K562 (cell line): ENCODE data around the gene SLC7A4. TPM values are rescaled to one million over a fixed set of nuclear protein-coding genes. Genes with fewer than 3 reads are reported as not detected.
A peak's percentile ranks its signal among the peaks of the same experiment; 100 is the strongest.

Experiments
- BACH1 ChIP-seq: fragments of 200-800 bp; sonication (Bioruptor generic); IDR thresholded peaks from 2 replicates; pipeline ENCODE4 v1.6.1; 2016; ENCODE audit warnings: missing genetic modification characterization, missing compliant biosample characterization
- BRD4 ChIP-seq: fragments of 200-600 bp; sonication (generic); IDR thresholded peaks from 2 replicates; pipeline ENCODE4 v1.6.1; 2017; ENCODE audit warnings: inconsistent platforms
- CHD4 ChIP-seq: fragments of 200-600 bp; sonication (generic); IDR thresholded peaks from 3 replicates; pipeline ENCODE4 v1.6.1; 2012; ENCODE audit warnings: low read depth, mild to moderate bottlenecking, mixed read lengths, low read length, inconsistent platforms; ENCODE audit not compliant: insufficient read depth, insufficient replicate concordance, poor library complexity, severe bottlenecking
- E2F4 ChIP-seq: sonication (generic); formaldehyde crosslinking; IDR thresholded peaks from 2 replicates; pipeline ENCODE4 v1.8.0; 2022; ENCODE audit warnings: mild to moderate bottlenecking, low read depth, missing genetic modification reagents
- GTF2B ChIP-seq: IDR thresholded peaks from 2 replicates; pipeline ENCODE4 v1.6.1; 2011; ENCODE audit not compliant: insufficient read length; ENCODE audit errors: extremely low read depth
- HDAC6 ChIP-seq: IDR thresholded peaks from 2 replicates; pipeline ENCODE4 v1.6.1; 2012; ENCODE audit warnings: low read depth, mild to moderate bottlenecking, control low read depth, inconsistent platforms, low read length, moderate library complexity
- HDGF ChIP-seq: fragments of 450-650 bp; IDR thresholded peaks from 2 replicates; pipeline ENCODE4 v1.6.1; 2016
- NFIC ChIP-seq: fragments of 450-650 bp; IDR thresholded peaks from 2 replicates; pipeline ENCODE4 v1.6.1; 2017; ENCODE audit warnings: mild to moderate bottlenecking, inconsistent platforms
- PURB ChIP-seq: sonication (generic); formaldehyde crosslinking; IDR thresholded peaks from 2 replicates; pipeline ENCODE4 v1.9.0; 2021; ENCODE audit warnings: low read depth, mild to moderate bottlenecking, missing genetic modification reagents
- RAD51 ChIP-seq: fragments of 450-650 bp; IDR thresholded peaks from 2 replicates; pipeline ENCODE4 v1.7.1; 2016; ENCODE audit warnings: low read depth, mild to moderate bottlenecking, borderline replicate concordance
- SAP30 ChIP-seq: fragments of 200-600 bp; sonication (generic); IDR thresholded peaks from 2 replicates; pipeline ENCODE4 v1.6.1; 2012; ENCODE audit warnings: borderline replicate concordance, low read depth, mild to moderate bottlenecking, moderate library complexity, low read length, control low read depth, inconsistent platforms; ENCODE audit not compliant: insufficient read depth, poor library complexity, severe bottlenecking
- SNRNP70 ChIP-seq: fragments of 200-400 bp; formaldehyde crosslinking; optimal IDR thresholded peaks from 2 replicates; pipeline ENCODE3; 2017; ENCODE audit warnings: low read depth, low read length
- SRSF7 ChIP-seq: fragments of 200-400 bp; formaldehyde crosslinking; optimal IDR thresholded peaks from 2 replicates; pipeline ENCODE3; 2017; ENCODE audit warnings: mild to moderate bottlenecking, low read depth, low read length
- TAF9B ChIP-seq: fragments of 450-650 bp; IDR thresholded peaks from 2 replicates; pipeline ENCODE4 v1.6.1; 2018; ENCODE audit warnings: mild to moderate bottlenecking; ENCODE audit not compliant: partially characterized antibody
- TCF15 ChIP-seq: fragments of 250-450 bp; sonication (Bioruptor Pico); IDR thresholded peaks from 2 replicates; pipeline ENCODE4 v1.8.0; 2022; ENCODE audit warnings: moderate library complexity, mild to moderate bottlenecking, inconsistent platforms
- YY1 ChIP-seq, 3 experiments: IDR thresholded peaks; 2 replicates each; pipeline ENCODE4 v1.6.1; 2011; ENCODE audit warnings: low read length in 2 of 3, mild to moderate bottlenecking in 2 of 3, moderate library complexity in 2 of 3, borderline replicate concordance in 1 of 3, control low read depth in 1 of 3, low read depth in 1 of 3; ENCODE audit not compliant: insufficient read depth in 3 of 3, insufficient replicate concordance in 2 of 3, control insufficient read depth in 1 of 3, insufficient read length in 1 of 3; ENCODE audit errors: extremely low read depth in 1 of 3
- ZNF274 ChIP-seq: IDR thresholded peaks from 2 replicates; pipeline ENCODE4 v1.6.1; 2011; ENCODE audit warnings: low read depth, mild to moderate bottlenecking, low read length, moderate library complexity, borderline replicate concordance
- ZNF3 ChIP-seq: fragments of 250-450 bp; sonication (Bioruptor Pico); IDR thresholded peaks from 2 replicates; pipeline ENCODE4 v1.5.0; 2021; ENCODE audit warnings: mild to moderate bottlenecking, moderate library complexity
- polyA plus RNA-seq, 8 experiments: library from polyadenylated mRNA; depleted of rRNA in 4 of 8; stranded (reverse) in 5 of 8; unstranded in 3 of 8; fragments of >200 nt; fragmentation: Nextera tagmentation in 2 of 8; fragmentation: Illumina TruSeq in 1 of 8; extraction: Ambion mirVana in 2 of 8; extraction: Trizol in 1 of 8; gene quantifications; 2 replicates each; pipeline versions ENCODE4 v1.2.1 to v1.2.3, GENCODE V29; 2011 to 2014; ENCODE audit warnings: inconsistent platforms in 1 of 8, missing spikeins in 1 of 8
- total RNA-seq, 7 experiments: library from RNA; depleted of rRNA in 6 of 7; stranded (reverse); fragments of >200 nt in 6 of 7; fragmentation: Illumina TruSeq in 2 of 7; extraction: Trizol in 2 of 7; gene quantifications; 2 replicates each; pipeline versions ENCODE4 v1.2.1 to v1.2.3, GENCODE V29; 2011 to 2021; ENCODE audit warnings: low replicate concordance in 1 of 7
- TF ChIP-seq, protein P1 (sequence below): fragments of 250-450 bp; sonication (Bioruptor Pico); IDR thresholded peaks from 2 replicates; pipeline ENCODE4 v1.9.0; 2021; ENCODE audit warnings: mild to moderate bottlenecking
- TF ChIP-seq, protein P2 (sequence below): fragments of 450-650 bp; IDR thresholded peaks from 2 replicates; pipeline ENCODE4 v1.6.1; 2016; ENCODE audit warnings: antibody characterized with exemption
- TF ChIP-seq, protein P3 (sequence below), 2 experiments: IDR thresholded peaks; 2 replicates each; pipeline ENCODE4 v1.6.1; 2012; ENCODE audit warnings: improper control_type of control experiment in 2 of 2, low read depth in 2 of 2, low read length in 2 of 2, borderline replicate concordance in 1 of 2

SLC7A4 gene
- total and polyA plus RNA-seq, 9 of the 15 experiments (the other 6 are each of a cell fraction or from before 2014, with no cell fraction given) = not detected

- TF ChIP-seq GTF2B = no peak
- TF ChIP-seq SRSF7 = no peak
- no peak for TF ChIP-seq SAP30
- TF ChIP-seq BACH1 (tag) = no peak
- TF ChIP-seq NFIC = no peak
- TF ChIP-seq YY1 (IDR thresholded peaks at IDR 0.05; ENCODE audit: borderline replicate concordance in 1 of 3, control insufficient read depth in 1 of 3, extremely low read depth in 1 of 3, insufficient read depth in 3 of 3, insufficient read length in 1 of 3, insufficient replicate concordance in 2 of 3, low read depth in 1 of 3, low read length in 2 of 3) = peak in 1 of 3 experiments; percentile 7
- TF ChIP-seq SNRNP70 = no peak
- TF ChIP-seq ZNF3 (CRISPR knock-in tag) = no peak
- TF ChIP-seq HDAC6 = no peak
- no peak for TF ChIP-seq HDGF
- TF ChIP-seq, protein P1, sequence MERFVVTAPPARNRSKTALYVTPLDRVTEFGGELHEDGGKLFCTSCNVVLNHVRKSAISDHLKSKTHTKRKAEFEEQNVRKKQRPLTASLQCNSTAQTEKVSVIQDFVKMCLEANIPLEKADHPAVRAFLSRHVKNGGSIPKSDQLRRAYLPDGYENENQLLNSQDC (CRISPR knock-in tag) = no peak
- no peak for TF ChIP-seq RAD51
- TF ChIP-seq, protein P2, sequence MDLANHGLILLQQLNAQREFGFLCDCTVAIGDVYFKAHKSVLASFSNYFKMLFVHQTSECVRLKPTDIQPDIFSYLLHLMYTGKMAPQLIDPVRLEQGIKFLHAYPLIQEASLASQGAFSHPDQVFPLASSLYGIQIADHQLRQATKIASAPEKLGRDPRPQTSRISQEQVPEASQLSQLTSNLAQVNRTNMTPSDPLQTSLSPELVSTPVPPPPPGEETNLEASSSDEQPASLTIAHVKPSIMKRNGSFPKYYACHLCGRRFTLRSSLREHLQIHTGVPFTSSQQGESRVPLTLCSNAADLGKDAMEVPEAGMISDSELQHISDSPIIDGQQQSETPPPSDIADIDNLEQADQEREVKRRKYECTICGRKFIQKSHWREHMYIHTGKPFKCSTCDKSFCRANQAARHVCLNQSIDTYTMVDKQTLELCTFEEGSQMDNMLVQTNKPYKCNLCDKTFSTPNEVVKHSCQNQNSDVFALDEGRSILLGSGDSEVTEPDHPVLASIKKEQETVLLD = no peak
- TF ChIP-seq ZNF274 = no peak
- TF ChIP-seq BRD4 = no peak
- no peak for TF ChIP-seq TCF15 (CRISPR knock-in tag)
- TF ChIP-seq CHD4 = no peak
- TF ChIP-seq, protein P3, sequence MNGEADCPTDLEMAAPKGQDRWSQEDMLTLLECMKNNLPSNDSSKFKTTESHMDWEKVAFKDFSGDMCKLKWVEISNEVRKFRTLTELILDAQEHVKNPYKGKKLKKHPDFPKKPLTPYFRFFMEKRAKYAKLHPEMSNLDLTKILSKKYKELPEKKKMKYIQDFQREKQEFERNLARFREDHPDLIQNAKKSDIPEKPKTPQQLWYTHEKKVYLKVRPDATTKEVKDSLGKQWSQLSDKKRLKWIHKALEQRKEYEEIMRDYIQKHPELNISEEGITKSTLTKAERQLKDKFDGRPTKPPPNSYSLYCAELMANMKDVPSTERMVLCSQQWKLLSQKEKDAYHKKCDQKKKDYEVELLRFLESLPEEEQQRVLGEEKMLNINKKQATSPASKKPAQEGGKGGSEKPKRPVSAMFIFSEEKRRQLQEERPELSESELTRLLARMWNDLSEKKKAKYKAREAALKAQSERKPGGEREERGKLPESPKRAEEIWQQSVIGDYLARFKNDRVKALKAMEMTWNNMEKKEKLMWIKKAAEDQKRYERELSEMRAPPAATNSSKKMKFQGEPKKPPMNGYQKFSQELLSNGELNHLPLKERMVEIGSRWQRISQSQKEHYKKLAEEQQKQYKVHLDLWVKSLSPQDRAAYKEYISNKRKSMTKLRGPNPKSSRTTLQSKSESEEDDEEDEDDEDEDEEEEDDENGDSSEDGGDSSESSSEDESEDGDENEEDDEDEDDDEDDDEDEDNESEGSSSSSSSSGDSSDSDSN (IDR thresholded peaks at IDR 0.05; ENCODE audit: borderline replicate concordance in 1 of 2, low read depth in 2 of 2, low read length in 2 of 2) = no peak
- TF ChIP-seq E2F4 (CRISPR knock-in tag) = no peak
- no peak for TF ChIP-seq PURB (CRISPR knock-in tag)
- TF ChIP-seq TAF9B = no peak
These were observed 16.8 kb downstream of the SLC7A4 start (continued) for GRCh38 chr22:21015466-21016006.
